ENCODE results near the gene TENT5A.
A peak's percentile ranks its signal among the peaks of the same experiment; 100 is the strongest.

The TENT5A gene

GRCh38 chr6:81700414-81700813 is 52.1 kb downstream of the TENT5A start:
- no peak for DNase-seq

DNA sequence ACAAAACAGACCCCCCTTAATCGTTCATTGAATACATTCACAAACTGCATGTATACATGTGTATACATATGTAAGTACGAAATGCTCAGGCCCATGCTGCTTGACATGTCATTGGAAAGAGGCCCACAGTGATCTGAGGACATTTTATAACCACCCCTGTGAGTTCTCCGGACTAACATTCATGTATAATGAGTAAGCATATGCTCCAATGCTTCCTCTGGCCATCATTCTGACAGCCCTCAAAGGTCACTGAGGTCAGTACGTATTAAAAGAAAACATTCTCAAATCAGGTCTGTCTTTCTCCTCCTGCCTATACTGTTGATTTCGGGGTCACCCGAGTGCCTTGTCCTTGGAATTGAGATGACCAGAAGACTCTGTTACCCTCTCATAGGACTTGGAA is 54.9 kb downstream of the TENT5A start:
- DNase-seq = no peak

DNA sequence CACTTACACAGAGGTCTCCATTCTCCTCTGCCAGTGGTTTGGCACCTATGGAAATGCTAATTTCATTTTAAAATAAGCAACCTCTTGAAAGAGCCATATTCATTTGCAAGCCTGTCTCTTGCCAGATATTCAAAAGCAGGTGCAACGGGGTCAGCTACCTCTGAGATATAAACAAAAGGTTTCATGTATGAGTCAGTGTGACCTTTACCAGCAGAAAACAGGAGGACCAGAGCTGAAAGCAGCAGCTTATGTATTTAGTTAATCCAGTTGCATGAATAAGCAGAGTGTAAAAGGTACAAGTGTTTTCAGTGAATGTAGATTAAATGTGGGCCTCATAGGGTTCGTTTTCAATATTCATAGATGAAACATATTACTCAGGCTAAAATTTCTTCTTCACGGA is 56.0 kb downstream of the TENT5A start:
- peak; percentile 92 for DNase-seq

Measured in DMS153 (cell line).